Measurements from ENCODE around the gene PSENEN. TPM values are rescaled to one million over a fixed set of nuclear protein-coding genes. Genes with fewer than 3 reads are reported as not detected.

PSENEN gene
- total RNA-seq, 1 experiment from 2014 or later: 69.7 TPM

GRCh38 chr19:35787227-35787799 is 41.9 kb downstream of the PSENEN start:
- H2BK12ac ChIP-seq (ENCODE audit: insufficient read length, low read depth, low read length): no peak overlapping the region
- H3K27me3 Mint-ChIP-seq (ENCODE audit: low read depth): no peaks in the 10 kb centered on the region

More at GRCh38 chr19:35787227-35787799, 41.9 kb downstream of the PSENEN start:
- Mint-ChIP-seq H3K36me3 (ENCODE audit: insufficient read depth in 1 of 3, low read depth in 3 of 3) (peaks cover 0 to 5% (median 0%) of the 10 kb centered on the region in 3 experiments; a peak in 2 of 7 replicates), H3K9me3 (no peaks in the 10 kb centered on the region; a peak in 1 of 5 replicates), H3K27ac (no peak overlapping the region), H3K4me1 (peaks cover 17 to 30% of the 10 kb centered on the region in 2 experiments), H3K4me3 (no peak overlapping the region)
- H2BK5ac ChIP-seq (ENCODE audit: insufficient read length, low read length): no peak overlapping the region
- H3K27me3 ChIP-seq (ENCODE audit: insufficient read depth, low read length): no peaks in the 10 kb centered on the region
- no peak overlapping the region for H2BK15ac ChIP-seq (ENCODE audit: low read depth, low read length)
- H2BK20ac ChIP-seq (ENCODE audit: low read depth, low read length, poor library complexity, severe bottlenecking): no peak overlapping the region
- no peaks in the 10 kb centered on the region for H3K9me3 ChIP-seq (ENCODE audit: control insufficient read depth, low read depth, low read length)
- H3K79me1 ChIP-seq (ENCODE audit: insufficient read depth, low read depth, low read length, poor library complexity, severe bottlenecking): no peaks in the 10 kb centered on the region
- DNase-seq: no peak
- H3K27ac ChIP-seq (ENCODE audit: insufficient read length, low read depth, low read length): no peak overlapping the region
- no peak overlapping the region for H4K91ac ChIP-seq (ENCODE audit: insufficient read length, low read depth, low read length)
- peaks cover 3% of the 10 kb centered on the region for H4K20me1 ChIP-seq (ENCODE audit: control insufficient read depth, insufficient read depth, insufficient read length)
- no peak overlapping the region for H4K5ac ChIP-seq (ENCODE audit: insufficient read length, low read depth, low read length)
- no peak overlapping the region for H2AK5ac ChIP-seq (ENCODE audit: insufficient read length, low read length)
- H2BK120ac ChIP-seq (ENCODE audit: low read depth, low read length, poor library complexity, severe bottlenecking): no peak overlapping the region
- no peak overlapping the region for H2AFZ ChIP-seq (ENCODE audit: low read length)
- no peak overlapping the region for H3K56ac ChIP-seq (ENCODE audit: insufficient read length, low read depth, low read length)
- no peaks in the 10 kb centered on the region for H3K4me1 ChIP-seq (ENCODE audit: insufficient read depth, low read length)
- H3K18ac ChIP-seq (ENCODE audit: insufficient read length, low read depth, low read length): no peak overlapping the region
- no peak overlapping the region for H4K8ac ChIP-seq (replicated peaks; ENCODE audit: insufficient read length, low read depth, low read length)
- H3T11ph ChIP-seq (ENCODE audit: low read length): no peak overlapping the region
- H3K23me2 ChIP-seq (ENCODE audit: insufficient read length, low read depth, low read length, poor library complexity, severe bottlenecking): peaks cover 7% of the 10 kb centered on the region
- no peaks in the 10 kb centered on the region for H3K79me2 ChIP-seq (ENCODE audit: insufficient read depth, low read length)
- TF ChIP-seq, protein P1, sequence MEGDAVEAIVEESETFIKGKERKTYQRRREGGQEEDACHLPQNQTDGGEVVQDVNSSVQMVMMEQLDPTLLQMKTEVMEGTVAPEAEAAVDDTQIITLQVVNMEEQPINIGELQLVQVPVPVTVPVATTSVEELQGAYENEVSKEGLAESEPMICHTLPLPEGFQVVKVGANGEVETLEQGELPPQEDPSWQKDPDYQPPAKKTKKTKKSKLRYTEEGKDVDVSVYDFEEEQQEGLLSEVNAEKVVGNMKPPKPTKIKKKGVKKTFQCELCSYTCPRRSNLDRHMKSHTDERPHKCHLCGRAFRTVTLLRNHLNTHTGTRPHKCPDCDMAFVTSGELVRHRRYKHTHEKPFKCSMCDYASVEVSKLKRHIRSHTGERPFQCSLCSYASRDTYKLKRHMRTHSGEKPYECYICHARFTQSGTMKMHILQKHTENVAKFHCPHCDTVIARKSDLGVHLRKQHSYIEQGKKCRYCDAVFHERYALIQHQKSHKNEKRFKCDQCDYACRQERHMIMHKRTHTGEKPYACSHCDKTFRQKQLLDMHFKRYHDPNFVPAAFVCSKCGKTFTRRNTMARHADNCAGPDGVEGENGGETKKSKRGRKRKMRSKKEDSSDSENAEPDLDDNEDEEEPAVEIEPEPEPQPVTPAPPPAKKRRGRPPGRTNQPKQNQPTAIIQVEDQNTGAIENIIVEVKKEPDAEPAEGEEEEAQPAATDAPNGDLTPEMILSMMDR (conservative IDR thresholded peaks at IDR 0.05): no peak
- no peak overlapping the region for H3K9ac ChIP-seq (ENCODE audit: extremely low read depth, insufficient read length, low read length)
- H3K4me2 ChIP-seq (ENCODE audit: insufficient read depth, insufficient read length, low read length): no peak overlapping the region
- H3K14ac ChIP-seq (ENCODE audit: insufficient read depth, low read length): no peak overlapping the region
- H3K4ac ChIP-seq (ENCODE audit: low read depth, low read length): no peak overlapping the region
- H3K23ac ChIP-seq (ENCODE audit: insufficient read length, low read depth, low read length): no peak overlapping the region
- no CpG with 5 or more reads among the region's 15 CpGs for WGBS (ENCODE audit: extremely low coverage, insufficient read length, low lambda C conversion rate)
